Stimulated activated CD8-positive, alpha-beta memory T cell treated with anti-CD3 and anti-CD28 coated beads, Interleukin-12 subunit alpha, Interleukin-12 subunit beta, amount 100 ng/mL, for 24 hours (primary cell): ENCODE results near the gene PSMB3.

Experiments used
- DNase-seq: peaks from one replicate; pipeline ENCODE4 v3.0.0-alpha.2; 2020; ENCODE audit errors: extremely low read depth

PSMB3 gene

DNA sequence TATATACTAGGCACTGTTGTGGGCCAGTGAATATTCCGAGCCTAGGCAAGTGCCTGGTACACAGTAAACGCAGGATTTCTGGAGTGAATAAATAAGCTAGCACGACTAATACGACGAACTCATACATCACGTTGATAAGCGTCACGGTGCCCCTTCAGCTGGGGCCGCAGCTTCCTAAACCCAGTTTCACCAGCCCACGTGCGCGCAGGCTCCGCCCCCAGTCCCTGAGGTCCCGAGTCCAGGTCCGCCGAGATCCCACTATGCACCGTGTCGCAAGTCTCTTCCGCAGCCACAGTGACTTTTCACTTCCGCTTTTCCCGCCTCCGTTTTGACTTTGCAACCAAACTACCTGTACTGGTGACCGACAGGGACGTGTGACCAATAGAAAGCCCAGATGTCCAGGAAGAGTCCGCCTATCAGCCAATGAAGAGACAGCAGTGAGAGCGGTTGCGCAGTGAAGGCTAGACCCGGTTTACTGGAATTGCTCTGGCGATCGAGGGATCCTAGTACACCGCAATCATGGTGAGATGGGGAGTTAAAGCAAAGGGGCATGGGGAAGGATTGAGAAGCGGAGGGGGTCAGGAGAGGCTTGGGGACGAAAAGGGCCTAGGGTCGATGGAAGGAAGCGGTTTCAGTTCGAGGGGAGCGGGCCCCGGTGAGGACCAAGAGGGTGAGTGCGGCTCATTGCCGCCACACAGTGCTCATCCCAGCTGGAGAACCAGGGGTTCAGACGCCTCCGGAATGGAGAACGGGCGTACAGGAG, at the start of gene PSMB3:
PSMB3 (plus strand) TSS at position 434 of the 763 bp plus-strand sequence; CDS start at position 520, 86 bp downstream.
- DNase-seq: peak; percentile 94

GRCh38 chr17:38702916-38703741, 49.4 kb upstream of the PSMB3 start:
- DNase-seq: no peak

- peak; percentile 73 for DNase-seq
Observed at GRCh38 chr17:38703742-38704605, 48.6 kb upstream of the PSMB3 start.

DNA sequence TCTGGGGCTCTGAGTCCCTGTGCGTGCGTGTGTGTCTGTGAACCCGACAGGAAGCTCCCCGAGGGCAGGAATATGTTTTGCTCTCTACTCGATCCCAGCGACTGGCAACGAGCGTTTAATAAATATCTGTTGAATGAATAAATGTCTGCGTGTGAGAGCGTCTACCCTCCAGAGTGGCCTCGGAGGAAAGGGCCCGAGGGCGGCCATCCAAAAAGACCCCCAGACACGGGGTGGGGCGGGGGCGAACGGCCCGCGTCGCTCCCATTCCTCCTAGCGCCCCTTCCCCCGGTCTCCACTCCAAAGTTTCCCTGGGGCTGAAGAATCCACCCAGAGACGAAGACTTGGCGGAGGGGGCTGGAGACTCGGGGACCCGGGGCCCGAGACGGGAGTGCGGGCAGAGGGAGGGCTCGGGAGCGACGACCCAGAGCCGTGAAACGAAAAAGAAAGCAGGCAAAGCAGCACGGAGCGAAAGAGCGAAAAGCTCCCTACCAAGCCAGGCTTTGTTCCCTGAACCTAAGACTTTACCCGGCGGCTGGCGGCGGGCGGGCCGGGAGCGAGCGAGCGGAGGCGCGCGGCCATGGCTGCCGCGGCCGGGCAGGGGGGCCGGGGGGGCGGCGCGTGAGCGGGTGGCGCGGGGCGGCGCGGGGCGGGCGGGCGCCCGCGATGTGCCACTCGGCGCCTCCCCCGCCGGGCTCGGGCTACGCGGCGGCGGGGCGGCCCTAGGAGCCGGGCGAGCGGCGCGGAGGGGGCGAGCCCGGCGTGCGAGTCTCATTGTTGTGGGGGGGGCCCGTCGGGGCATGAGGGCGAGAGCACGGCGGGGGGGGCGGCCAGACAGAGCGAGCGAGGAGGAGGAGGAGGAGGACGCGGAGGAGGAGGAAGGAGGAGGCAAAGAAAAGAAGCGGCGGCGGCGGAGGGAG, 47.7 kb upstream of the PSMB3 start, which contains the start of gene MLLT6:
MLLT6 (plus strand) TSS at position 668 of the 917 bp plus-strand sequence. CDS start 360 bp downstream, outside the sequence.
- no peak for DNase-seq

GRCh38 chr17:38705523-38705802, 47.1 kb upstream of the PSMB3 start:
- no peak for DNase-seq

GRCh38 chr17:38705803-38706504, 46.6 kb upstream of the PSMB3 start:
- no peak for DNase-seq

GRCh38 chr17:38706505-38707216, 45.9 kb upstream of the PSMB3 start:
- DNase-seq: no peak

DNA sequence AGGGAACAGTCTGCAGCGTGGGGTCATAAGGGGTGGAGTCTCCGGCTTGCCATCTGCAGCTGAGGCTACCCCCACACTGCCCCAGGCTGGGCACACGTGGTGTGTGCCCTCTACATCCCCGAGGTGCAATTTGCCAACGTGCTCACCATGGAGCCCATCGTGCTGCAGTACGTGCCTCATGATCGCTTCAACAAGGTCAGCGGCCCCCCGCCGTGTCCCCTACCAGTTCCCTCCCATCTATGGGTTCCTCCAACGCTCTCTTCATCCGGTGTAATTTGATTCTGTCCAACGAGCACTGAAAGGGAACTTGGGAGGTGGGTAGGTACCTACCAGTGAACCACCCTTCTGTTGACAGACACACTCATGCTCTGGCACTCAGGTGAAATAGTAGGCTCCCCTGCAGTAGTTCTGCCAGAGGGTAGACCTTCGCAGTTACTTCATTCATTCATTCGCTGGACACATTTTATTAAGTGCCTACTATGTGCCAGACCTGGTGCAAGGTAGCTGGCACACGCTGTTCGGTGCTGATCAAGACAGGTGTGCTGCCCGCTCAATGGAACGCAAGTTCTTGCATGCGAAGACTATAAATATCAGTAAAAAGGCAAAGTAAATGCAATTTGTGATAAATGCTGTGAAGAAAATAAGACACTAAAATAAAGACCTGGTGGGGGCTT, 44.7 kb upstream of the PSMB3 start:
- no peak for DNase-seq

- DNase-seq: no peak
Observed at GRCh38 chr17:38709104-38709820, 43.3 kb upstream of the PSMB3 start.

GRCh38 chr17:38709864-38710603, 42.5 kb upstream of the PSMB3 start:
- DNase-seq: no peak

DNA sequence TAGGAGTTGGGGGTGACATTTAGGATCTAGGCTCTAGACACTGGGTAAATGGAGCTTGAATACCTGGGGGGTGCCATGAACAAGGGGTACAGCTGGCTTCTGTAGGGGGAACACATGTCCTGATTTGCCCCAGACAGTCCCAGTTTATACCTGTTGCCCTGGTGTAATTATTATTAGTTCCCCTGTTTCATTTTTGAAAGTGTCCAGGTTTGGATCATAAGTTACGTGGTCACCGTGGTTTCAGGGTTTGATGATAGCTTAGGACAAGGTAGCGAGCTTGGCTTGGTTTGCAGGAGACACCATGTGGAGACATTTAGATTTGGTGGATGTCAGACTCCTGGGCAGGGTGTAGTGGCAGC, 42.0 kb upstream of the PSMB3 start:
- no peak for DNase-seq

DNA sequence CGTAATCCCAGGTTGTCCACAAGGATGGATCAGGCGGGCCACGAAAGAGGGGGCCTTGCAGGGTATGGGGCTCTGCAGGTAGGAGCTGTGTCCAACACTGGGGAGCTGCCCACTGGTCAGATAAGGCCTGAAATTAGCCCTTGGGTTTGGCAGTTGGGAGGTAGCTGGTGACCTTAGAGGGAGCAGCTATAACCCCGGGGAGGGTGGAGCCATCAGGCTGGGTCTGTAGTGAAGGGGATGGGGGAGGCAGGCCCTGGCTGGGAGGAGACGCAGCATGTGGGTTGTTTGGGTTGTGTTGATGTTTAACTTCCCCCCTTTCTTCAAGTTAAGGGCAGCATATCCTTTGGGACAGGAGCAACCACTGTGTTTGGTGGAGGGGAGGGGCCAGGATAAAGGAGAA, 41.6 kb upstream of the PSMB3 start:
- no peak for DNase-seq

- no peak for DNase-seq
Observed at GRCh38 chr17:38711792-38712571, 40.6 kb upstream of the PSMB3 start.

DNA sequence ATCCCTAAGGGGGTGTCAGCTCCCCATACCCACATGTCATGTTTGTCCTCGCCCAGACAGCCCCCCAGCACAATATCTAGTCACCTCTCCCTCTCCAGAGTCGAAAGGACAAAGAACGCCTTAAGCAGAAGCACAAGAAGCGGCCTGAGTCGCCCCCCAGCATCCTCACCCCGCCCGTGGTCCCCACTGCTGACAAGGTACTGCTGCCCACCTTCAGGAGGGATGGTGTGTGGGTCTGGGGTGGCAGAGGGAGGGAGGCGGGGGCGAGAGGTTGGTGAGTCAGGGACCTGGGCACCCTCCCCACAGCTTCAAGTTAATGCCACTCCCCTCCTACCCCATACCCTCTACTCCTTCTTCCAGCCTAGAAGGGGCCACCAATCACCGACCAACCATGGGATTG, 39.9 kb upstream of the PSMB3 start:
- no peak for DNase-seq

DNA sequence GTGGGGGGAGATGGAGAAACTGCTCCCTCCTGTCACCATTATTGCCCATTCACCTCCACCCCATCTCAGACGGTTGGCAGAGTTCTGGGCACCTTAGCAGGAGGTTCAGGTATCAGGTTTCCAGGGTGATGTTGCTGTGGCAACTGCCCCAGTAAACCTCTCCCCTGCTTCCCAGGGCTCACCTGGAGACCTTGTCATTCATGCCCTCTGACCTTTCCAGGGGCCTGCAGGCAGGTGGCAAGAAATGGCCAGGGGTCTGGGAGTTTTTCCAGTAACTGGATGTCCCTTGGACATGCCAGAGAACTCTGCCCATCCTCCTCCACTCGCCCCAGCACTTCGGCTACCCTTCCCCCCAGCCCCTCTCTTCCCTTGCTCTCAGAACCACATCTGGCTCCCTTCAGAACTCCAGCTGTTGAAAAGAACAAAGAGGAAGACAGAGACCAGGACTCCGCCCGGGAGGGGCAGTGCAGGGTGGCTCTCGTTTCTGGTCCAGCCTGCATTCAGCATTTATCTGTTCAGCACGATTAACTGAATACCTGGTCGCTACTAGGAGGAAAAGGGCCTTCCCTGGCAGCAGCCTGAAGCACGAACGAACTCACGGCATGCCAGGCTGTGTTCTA, 39.0 kb upstream of the PSMB3 start:
- no peak for DNase-seq

DNA sequence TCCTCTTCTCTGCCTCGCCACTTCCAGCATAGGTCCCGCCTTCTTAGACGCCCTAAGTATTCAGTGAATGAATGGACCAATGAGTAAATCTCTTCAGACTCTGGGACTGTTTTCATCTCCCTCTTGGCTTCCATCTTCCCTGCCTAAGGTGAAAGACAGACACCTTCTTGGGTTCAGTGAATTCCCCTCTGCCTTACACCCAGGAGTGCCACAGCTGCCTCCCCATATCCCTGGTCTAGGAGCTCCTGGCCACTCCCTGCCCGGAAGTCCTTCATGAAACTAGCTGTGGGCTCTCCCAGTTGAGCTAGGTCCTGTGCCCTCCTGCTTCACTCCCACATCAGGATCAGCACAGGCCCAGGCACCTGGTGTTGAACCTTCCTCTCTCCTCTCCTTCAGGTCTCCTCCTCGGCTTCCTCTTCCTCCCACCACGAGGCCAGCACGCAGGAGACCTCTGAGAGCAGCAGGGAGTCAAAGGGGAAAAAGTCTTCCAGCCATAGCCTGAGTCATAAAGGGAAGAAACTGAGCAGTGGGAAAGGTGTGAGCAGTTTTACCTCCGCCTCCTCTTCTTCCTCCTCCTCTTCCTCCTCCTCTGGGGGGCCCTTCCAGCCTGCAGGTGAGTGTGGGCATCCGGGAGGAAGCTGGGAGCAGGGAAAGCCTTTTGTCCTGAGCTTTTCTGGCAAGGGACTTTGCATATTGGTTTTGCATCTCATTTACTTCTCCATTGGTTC, 37.2 kb upstream of the PSMB3 start:
- DNase-seq: no peak
